NCI-H2107 treated with DMSO at 0.1 percent for 48 hours (cell line): ENCODE results near the gene CACNA2D1.
"Not testable (repeated sequence)": the region's sequence is repeated elsewhere in the genome, so short reads cannot be mapped to it uniquely, and the experiment has no call there.

Source experiments
- DNase-seq: peaks from one replicate; lab custom pipeline; 2025; ENCODE audit not compliant: unreplicated experiment; lab: John Stamatoyannopoulos, UW

Gene CACNA2D1

DNA sequence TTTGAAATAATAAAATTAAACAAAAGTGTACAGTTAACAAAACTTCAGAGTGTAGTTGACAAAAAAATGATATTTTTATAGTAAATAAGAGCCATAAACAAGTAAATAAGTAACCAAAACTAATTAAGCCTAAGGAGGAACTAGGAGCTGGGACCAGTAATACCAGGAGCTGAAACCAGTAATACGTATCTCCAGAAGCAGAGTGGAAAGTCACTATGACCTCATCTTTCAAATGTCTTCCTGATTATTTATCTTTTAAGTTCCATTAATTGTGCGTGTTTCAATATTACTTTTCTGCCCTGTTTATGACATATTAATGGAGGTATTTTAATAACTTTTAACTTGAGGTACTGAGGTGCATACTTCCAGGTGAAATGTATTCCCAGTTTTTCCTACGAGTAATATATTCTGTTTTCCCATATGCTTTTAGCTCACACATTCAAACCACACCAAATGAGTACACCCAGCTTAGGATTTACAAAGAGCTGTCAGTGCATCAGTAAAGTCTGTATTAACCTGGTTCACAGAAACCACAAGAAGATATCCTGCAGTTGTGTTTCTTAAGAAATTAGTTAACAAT, 390.0 kb downstream of the CACNA2D1 start:
- DNase-seq, result no peak

DNA sequence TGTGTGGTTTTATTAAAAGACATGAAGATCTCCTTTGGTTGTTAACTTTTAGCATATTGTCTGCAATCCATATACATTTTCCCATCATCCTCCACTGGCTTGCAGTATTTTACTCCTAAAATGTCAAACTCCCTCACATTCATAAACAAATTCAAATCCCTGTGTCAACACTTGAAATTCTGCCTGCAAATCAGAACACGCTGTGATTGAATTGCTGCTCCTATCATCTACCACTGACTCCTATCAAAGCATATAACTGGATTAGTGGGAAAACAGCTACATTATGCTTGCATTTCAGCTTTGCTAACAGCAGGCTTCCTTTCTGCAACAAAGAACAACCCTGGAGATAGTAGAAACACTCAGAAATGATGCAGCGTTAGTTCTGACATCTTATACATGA, 392.0 kb downstream of the CACNA2D1 start:
- peak; percentile 31 for DNase-seq

DNA sequence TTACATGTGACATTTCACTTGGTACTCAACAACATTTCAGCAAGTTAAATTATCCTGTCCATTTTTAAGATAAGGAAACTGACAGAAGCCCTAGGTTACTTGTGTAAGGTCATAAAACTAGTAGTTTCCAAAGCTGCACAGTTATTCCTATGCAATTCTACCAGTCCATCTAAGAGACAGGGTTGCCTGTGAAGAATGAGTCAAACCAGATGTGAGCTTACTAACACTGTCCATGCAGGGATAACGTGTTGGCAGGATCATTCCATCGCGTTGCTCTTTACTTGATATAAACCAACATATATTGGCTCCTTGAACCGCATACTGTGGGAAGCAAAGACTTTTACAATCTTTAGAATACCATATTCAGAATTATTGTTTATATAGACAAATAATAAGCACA, 392.8 kb downstream of the CACNA2D1 start:
- DNase-seq, result no peak

DNA sequence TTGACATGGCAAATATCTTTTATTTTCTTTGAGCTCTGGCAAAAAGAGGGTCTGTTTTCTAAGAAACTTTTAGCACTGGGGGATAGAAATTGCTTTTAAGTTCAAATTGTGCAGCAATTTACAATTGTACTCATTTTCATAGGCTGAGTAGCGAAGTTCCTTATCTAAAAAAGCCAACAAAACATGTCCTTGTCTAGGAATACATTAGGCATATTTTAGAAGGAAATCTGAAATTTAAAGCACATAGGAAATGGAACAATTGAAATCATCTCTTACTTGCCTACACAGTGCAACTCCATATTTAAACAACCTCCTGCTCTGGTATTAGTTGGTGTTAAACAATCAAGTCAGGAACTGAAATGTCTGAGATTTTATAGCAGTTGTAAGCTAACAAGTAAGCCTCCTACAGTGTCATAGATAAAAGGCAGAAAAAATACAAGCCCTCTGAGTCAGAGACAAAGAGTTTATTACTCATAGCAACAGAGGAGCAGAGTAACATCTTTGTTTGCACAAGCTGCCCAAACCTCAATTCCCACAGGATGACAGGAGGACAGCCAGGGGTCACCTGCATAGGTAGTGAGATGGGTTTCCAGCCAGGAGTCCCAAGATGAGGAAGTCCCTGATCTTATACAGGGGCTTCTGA, 393.6 kb downstream of the CACNA2D1 start:
- DNase-seq, result no peak

DNA sequence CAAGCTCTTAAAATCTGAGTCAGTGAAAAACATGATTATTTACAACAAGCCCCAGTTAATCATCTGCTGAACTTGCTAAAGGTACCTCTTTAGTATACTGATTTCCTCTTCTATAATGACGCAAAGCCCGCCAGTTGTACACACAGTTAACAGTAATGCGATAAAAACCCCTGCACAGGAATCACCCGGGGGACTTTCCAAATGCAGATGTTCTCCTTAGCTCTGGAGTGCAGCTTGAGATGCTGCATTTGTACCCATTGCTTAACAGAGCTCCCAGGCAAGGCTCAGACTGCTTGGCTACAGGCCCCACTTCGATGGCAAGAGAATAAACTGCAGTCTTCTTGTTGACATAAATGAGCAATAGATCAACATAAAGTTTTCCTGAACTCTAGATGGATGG, 394.1 kb downstream of the CACNA2D1 start:
- DNase-seq, result no peak

DNA sequence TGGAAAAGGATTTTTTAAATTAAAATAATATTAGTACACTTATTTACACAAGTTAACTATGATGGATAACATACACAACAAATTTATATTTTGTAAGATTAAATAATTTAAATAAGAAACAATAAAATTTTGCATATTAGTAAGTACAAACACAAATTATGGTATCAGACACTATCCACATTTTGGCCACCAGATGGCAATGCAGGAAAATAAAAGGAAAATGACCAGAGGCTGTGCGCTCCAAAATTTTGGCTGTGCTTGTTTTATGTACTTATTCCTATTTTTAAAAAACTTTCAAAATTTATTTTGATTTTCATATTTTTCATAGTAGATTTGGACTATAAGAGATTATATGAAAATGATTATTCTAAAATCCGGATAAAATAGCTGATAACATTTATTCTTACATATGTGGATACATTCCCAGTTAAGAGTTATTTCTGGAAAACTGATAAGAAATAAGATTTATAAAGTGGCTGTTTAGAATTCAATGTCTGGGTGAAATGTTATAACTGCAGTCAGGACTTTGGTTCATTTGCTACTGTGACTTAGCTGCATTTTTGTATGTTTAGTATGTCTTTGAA, 399.0 kb downstream of the CACNA2D1 start:
- DNase-seq, result peak; percentile 82

DNA sequence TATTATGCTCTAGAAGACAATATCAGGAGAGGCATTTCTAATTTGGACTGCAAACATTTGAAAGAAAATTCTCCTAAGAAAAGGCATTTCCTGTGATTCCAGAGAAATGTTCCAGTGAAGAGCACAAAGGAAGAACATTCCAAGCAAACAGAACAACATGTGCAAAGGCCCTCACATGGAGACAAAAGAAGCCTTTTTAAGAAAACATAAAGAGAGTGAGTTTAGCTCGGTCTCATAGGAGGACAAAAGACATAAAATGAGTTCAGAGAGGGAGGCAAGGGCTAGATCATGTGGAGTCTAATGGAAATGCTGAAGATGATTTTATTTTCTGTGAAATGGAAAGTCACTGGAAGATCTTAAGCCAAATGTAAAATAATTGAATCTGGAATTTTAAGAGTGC, 404.0 kb downstream of the CACNA2D1 start:
- no peak for DNase-seq

DNA sequence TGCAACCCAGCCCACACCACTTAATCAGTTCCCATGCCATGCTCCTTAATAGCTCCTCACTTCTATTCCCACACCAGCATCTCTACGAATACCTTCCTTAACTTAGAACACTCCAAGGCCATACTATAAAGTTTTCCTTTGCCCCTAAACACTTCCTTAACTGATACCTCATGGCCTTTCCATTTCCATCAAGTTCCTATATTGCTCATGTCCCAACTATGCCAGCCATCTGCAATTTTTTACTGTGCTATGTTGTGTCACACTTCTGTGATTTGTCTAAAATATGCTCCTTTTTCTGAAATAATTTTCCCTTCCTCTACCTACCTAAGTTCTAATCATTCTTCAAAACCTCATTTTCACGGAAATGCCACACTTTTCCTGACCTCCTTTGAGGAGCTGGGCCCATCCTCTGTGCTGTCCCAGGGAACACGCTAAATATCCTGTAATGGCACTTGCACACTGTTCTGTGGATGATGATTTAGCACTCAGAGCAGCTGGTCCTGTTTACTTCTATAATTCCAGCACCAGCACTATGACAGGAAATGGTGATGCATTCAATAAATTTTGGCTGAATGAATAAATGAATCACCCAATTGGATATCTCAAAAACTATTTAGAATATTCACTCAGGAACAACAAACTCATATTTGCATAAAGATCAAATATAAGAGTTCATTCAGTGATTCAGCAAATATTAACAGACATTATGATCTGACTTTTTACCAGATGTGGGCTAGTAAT, 407.3 kb downstream of the CACNA2D1 start:
- DNase-seq, result no peak

DNA sequence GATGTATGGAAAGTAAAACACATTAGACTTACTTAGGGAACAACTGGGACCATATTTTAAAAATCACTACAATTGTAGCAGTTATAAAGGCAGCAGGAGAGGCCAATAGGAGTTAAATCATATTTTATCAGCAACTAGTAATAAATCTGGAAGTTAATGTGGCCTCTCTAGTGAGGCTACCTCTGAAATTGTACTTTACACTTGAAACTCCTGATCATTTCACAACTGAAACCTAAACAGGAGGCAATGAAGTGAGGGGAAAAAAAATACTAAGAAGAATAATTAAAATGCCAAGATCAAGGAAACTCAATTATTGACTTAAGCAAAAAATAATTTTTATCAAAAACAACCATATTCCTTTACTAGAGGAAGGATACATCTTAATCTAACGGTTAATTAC, 408.1 kb downstream of the CACNA2D1 start:
- no peak for DNase-seq

DNA sequence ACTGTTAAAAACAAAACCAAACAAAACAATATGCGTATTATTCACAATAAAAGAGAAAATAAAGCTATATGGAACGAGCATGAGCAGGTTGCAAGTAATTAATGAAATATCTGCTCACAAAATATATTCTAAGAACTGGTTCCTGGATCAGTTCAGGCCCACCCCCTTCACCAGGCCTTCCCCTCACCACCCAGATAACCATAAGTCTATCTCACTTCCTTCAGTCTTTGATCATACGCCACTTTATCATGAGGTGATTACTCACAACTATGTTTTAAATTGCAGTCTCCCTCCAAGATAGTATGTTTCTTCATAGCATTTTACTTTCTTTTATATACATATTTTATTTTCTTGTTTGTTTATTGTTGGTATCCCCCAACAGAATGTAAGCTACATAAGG, 410.7 kb downstream of the CACNA2D1 start:
- DNase-seq, result no peak

DNA sequence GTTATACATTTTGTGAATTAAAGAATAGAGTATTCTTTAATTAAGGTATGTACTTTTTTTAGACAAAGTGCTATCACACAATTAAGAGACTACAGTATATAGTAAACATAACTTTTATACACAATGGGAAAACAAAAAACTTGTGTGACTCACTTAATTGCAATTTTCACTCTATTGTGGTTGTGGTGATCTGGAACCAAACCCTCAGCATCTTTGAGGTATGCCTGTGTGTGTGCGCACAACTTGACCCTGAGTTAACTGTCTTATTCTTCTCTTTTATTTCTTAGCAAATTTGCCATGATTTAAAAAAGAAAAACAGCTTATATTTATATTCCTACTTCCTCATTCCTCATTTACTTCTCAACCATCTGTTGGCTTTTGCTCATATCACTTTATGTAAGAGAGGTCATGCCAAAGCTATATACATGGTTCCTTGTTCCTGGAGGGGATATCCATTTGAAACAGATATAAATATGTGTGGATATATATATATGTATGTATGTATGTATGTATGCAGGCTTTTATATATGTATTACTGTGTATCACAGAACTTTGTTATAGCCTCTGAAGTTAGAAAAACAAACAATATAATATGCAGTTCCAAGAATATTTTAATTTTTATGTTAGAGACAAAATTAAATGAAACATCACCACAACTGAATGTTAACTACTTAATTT, 414.2 kb downstream of the CACNA2D1 start:
- DNase-seq, result no peak

DNA sequence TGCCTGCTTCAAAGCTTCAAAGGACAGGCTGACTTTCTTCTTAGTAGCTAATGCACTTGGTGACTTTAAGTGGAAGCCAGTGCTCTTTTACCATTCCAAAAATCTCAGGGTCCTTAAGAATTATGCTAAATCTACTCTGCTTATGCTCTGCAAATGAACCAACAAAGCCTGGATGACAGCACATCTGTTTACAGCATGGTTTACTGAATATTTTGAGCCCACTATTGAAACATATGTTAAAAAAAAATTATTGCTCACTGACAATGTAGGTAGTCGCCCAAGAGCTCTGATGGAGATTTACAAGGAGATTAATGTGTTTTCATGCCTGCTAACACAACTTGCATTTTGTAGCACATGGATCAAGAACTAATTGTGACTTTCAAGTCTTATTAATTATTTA, 415.5 kb downstream of the CACNA2D1 start:
- no peak for DNase-seq

DNA sequence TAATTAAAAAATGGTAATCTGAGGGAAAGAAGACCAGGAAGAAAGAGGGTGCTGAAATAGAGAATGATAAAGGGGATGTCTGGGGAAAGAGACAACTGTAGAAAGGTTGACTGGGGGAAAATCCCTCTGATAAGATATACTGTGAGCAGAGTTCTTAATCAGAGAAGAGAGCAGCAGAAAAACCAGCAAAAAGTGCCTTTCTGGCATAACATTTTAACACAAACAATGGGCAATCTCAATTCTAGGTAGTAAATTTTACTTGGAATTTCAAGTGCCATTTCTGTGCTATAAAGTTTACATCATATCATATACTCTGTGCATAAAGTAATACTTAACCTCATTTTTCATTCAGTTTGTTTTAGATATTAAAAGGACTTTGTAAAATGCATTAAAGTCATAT, 421.9 kb downstream of the CACNA2D1 start:
- no peak for DNase-seq

DNA sequence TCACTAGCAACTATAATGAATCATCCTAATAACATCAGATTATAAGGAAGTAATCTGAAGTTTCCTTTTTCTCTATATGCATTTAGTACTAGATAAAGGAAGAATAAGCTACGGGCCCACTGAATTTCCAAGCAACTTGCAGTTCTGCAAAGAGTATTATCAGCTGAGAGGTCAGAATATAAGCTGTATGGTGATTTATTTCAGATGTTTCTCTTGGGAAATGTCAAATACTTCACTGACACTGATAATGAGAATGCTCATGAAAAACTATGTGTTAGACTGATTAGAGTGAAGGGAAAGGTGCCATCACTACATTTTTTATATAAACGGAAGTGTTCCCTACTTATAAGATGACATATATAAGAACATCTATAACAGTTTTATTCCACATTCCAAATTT, 422.5 kb downstream of the CACNA2D1 start:
- no peak for DNase-seq

DNA sequence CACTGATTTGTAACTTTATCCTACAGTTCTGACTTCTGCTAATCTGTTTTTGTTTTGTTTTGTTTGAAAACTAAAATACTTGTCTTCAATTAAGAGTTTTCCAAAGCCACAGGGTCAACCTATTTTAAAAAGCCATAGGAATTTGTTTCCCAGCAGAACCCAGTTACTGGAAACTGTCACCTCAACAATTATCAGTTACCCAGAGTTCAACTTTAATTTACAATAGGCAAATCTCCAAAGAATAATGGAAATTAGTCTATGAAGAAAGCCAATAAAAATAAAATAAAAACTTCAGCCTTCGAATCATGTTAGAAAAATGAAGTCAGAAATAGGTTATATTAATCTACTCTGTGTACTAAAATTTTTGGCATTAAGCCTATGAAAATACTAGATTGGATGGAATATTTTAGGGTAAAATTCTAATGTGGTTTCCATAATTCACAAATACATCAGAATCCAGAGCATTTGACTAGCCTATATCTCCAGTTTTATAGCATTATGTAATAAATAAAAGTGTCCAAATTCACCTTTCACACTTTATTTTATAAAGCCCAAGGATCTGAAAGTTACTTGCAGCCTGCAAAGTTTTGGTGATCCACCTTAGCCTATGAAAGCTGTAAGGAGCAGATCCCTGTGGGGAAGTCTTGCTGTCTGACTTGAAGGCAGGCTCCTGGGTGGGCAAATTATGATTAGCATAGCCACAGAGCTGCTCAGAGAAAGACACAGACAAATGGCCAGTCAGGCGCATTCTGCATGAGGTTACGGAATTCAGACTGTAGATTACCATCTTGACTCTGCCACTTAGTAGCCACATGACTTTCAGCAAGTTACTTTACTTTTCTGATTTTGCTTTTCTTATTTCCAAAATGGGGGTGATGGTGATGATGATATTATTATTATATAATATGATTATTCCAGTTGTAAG, 423.8 kb downstream of the CACNA2D1 start:
- DNase-seq, result no peak

DNA sequence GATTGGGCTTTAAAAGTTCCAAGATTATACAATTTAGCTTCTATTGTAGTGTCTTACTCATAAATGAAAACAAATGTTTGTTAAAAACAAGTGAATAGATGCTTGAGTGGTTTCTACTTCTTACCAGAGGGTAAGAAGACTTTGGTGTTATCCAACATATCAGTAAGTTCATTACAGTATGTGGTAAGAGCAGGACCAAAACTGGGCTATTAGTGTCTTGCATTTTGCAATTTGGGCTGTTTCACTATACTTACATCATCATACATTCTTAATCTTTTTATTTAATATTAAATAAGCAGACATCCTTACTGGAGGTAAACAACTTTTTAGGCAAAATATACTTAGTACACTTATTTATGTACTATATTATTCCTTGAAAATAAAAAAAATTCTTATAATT, 425.4 kb downstream of the CACNA2D1 start:
- no peak for DNase-seq

DNA sequence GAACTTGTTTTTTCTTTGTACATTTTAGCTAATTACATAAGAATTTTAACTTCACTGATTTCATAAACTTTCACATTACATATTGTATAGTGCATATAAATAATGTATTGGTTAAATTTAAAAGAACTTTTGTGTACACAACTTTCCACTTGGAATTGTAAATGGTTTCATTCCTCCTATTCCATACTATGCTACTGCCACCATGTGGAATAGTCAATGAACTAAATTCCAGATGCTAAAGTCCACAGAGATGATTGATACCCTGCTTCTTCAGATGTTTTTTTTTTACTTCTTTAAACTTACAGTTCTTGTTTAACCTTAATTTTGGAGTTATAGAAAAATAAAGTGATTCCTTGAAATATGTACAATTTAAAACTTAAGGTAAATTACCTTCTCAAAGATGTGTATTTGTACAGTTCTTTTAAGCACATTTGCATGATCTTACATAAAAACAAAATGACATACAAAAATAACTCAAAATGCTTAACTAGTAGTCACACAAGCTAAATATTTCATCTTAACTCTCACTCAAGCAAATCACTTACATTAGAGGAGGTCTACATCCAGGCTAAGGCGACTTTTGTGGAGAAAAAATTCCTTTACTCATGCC, 426.1 kb downstream of the CACNA2D1 start:
- DNase-seq, result peak; percentile 62

DNA sequence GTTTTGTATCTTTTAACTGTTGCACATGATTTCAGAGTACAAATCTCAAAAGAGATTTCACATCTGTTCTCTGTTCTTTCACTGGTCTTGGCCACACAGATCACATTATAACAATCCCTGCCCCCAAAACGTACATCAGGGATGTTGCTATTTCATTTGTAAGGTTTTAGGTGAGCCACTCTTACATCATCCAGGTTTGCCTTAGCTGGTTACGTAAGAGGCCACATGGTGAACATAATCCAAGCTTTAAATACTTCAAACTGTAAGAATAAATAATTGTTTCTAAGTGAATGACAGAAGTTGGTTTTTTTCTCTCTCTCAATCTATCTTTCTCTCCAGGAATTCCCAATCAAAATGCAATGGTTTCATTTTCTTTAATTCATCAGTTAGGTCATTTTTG, 427.8 kb downstream of the CACNA2D1 start:
- no peak for DNase-seq

DNA sequence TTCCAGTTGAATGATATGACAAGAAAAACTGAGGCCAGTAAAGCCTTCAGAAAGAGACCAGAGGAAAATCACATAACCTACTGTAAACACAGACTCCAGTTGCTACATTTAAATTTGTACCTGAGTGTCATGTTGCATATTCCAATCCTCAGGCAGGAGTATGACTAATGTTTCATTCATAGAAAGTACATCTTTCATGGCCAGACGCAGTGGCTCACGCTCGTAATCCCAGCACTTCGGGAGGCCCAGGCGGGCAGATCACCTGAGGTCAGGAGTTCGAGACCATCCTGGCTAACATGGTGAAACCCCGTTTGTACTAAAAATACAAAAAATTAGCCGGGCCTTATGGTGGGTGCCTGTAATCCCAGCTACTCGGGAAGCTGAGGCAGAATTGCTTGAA, 429.0 kb downstream of the CACNA2D1 start:
- not testable (repeated sequence) for DNase-seq

DNA sequence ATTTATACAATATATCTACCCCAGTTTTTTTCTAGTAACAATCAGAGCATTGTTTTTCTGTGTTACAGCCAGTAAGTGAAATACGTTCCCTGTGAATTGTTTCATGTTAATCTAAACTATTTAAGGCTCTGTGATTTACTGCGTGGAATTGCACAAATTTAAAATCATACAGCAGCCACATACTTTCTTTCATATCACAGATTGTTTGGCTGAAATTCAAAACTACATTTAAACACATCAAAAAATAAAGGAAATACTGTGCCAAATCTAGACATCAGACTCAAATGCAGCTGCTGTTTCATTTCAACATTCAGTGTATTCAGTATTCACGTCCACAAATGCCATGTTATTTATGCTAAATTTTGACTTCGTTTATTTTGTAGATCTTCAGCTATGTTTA, 431.1 kb downstream of the CACNA2D1 start:
- DNase-seq, result no peak
